ENCODE data around the gene NFATC1.

Gene NFATC1

GRCh38 chr18:79422022-79422782 lies 26.5 kb downstream of the NFATC1 start:
- Histone ChIP-seq H3K36me3 (ENCODE audit: control insufficient read depth in 1 of 2, insufficient read depth in 2 of 2, low read length in 2 of 2) (peaks cover 0 to 4% of the 10 kb centered on the region in 2 donors), H3K27me3 (ENCODE audit: low read depth, low read length) (no peaks in the 10 kb centered on the region), H3K9me3 (ENCODE audit: control insufficient read depth in 1 of 2, low read length in 2 of 2) (no peaks in the 10 kb centered on the region), H3K27ac (ENCODE audit: low read length) (no peak overlapping the region), H3K4me1 (ENCODE audit: control insufficient read depth in 1 of 2, insufficient read depth in 2 of 2, low read length in 2 of 2) (peaks cover 0 to 32% of the 10 kb centered on the region in 2 donors), H3K4me3 (ENCODE audit: low read depth in 1 of 2, low read length in 2 of 2) (no peak overlapping the region)

- Histone ChIP-seq H3K36me3 (ENCODE audit: control insufficient read depth in 1 of 2, insufficient read depth in 2 of 2, low read length in 2 of 2) (peaks cover 0 to 4% of the 10 kb centered on the region in 2 donors), H3K4me3 (ENCODE audit: low read depth in 1 of 2, low read length in 2 of 2) (no peak overlapping the region), H3K27me3 (ENCODE audit: low read depth, low read length) (no peaks in the 10 kb centered on the region), H3K9me3 (ENCODE audit: control insufficient read depth in 1 of 2, low read length in 2 of 2) (no peaks in the 10 kb centered on the region), H3K4me1 (ENCODE audit: control insufficient read depth in 1 of 2, insufficient read depth in 2 of 2, low read length in 2 of 2) (peaks cover 0 to 34% of the 10 kb centered on the region in 2 donors), H3K27ac (ENCODE audit: low read length) (no peak overlapping the region)
These were observed 27.0 kb downstream of the NFATC1 start for GRCh38 chr18:79422783-79423165.

- no peaks in the 10 kb centered on the region for H3K9me3 ChIP-seq (ENCODE audit: control insufficient read depth in 1 of 2, low read length in 2 of 2)
- no peaks in the 10 kb centered on the region for H3K27me3 ChIP-seq (ENCODE audit: low read depth, low read length)
- no peak overlapping the region for H3K4me3 ChIP-seq (ENCODE audit: low read depth in 1 of 2, low read length in 2 of 2)
- H3K36me3 ChIP-seq (ENCODE audit: control insufficient read depth in 1 of 2, insufficient read depth in 2 of 2, low read length in 2 of 2), result peaks cover 0 to 4% of the 10 kb centered on the region in 2 donors
- H3K4me1 ChIP-seq (ENCODE audit: control insufficient read depth in 1 of 2, insufficient read depth in 2 of 2, low read length in 2 of 2), result peaks cover 0 to 34% of the 10 kb centered on the region in 2 donors
- no peak overlapping the region for H3K27ac ChIP-seq (ENCODE audit: low read length)
These were observed 27.7 kb downstream of the NFATC1 start for GRCh38 chr18:79423211-79424007.

GRCh38 chr18:79424008-79424565 lies 28.4 kb downstream of the NFATC1 start:
- H3K4me3 ChIP-seq (ENCODE audit: low read depth in 1 of 2, low read length in 2 of 2), result no peak overlapping the region
- H3K27ac ChIP-seq (ENCODE audit: low read length), result no peak overlapping the region
- peaks cover 0 to 34% of the 10 kb centered on the region in 2 donors for H3K4me1 ChIP-seq (ENCODE audit: control insufficient read depth in 1 of 2, insufficient read depth in 2 of 2, low read length in 2 of 2)
- H3K9me3 ChIP-seq (ENCODE audit: control insufficient read depth in 1 of 2, low read length in 2 of 2), result no peaks in the 10 kb centered on the region
- peaks cover 0 to 4% of the 10 kb centered on the region in 2 donors for H3K36me3 ChIP-seq (ENCODE audit: control insufficient read depth in 1 of 2, insufficient read depth in 2 of 2, low read length in 2 of 2)
- H3K27me3 ChIP-seq (ENCODE audit: low read depth, low read length), result no peaks in the 10 kb centered on the region

GRCh38 chr18:79424880-79425568 lies 29.3 kb downstream of the NFATC1 start:
- no peaks in the 10 kb centered on the region for H3K9me3 ChIP-seq (ENCODE audit: control insufficient read depth in 1 of 2, low read length in 2 of 2)
- no peak overlapping the region for H3K4me3 ChIP-seq (ENCODE audit: low read depth in 1 of 2, low read length in 2 of 2)
- no peaks in the 10 kb centered on the region for H3K27me3 ChIP-seq (ENCODE audit: low read depth, low read length)
- peaks cover 0 to 4% of the 10 kb centered on the region in 2 donors for H3K36me3 ChIP-seq (ENCODE audit: control insufficient read depth in 1 of 2, insufficient read depth in 2 of 2, low read length in 2 of 2)
- peaks cover 0 to 34% of the 10 kb centered on the region in 2 donors for H3K4me1 ChIP-seq (ENCODE audit: control insufficient read depth in 1 of 2, insufficient read depth in 2 of 2, low read length in 2 of 2)
- no peak overlapping the region for H3K27ac ChIP-seq (ENCODE audit: low read length)

GRCh38 chr18:79425569-79425886 lies 29.8 kb downstream of the NFATC1 start:
- H3K27me3 ChIP-seq (ENCODE audit: low read depth, low read length), result no peaks in the 10 kb centered on the region
- H3K4me3 ChIP-seq (ENCODE audit: low read depth in 1 of 2, low read length in 2 of 2), result no peak overlapping the region
- H3K27ac ChIP-seq (ENCODE audit: low read length), result no peak overlapping the region
- H3K36me3 ChIP-seq (ENCODE audit: control insufficient read depth in 1 of 2, insufficient read depth in 2 of 2, low read length in 2 of 2), result peaks cover 0 to 2% of the 10 kb centered on the region in 2 donors
- peaks cover 0 to 34% of the 10 kb centered on the region in 2 donors for H3K4me1 ChIP-seq (ENCODE audit: control insufficient read depth in 1 of 2, insufficient read depth in 2 of 2, low read length in 2 of 2)
- no peaks in the 10 kb centered on the region for H3K9me3 ChIP-seq (ENCODE audit: control insufficient read depth in 1 of 2, low read length in 2 of 2)

- no peak overlapping the region for H3K27ac ChIP-seq (ENCODE audit: low read length)
- H3K36me3 ChIP-seq (ENCODE audit: control insufficient read depth in 1 of 2, insufficient read depth in 2 of 2, low read length in 2 of 2), result no peaks in the 10 kb centered on the region
These were observed 30.9 kb downstream of the NFATC1 start for GRCh38 chr18:79426376-79427300.

GRCh38 chr18:79427368-79428225 lies 31.9 kb downstream of the NFATC1 start:
- Histone ChIP-seq H3K9me3 (ENCODE audit: control insufficient read depth in 1 of 2, low read length in 2 of 2) (no peaks in the 10 kb centered on the region), H3K4me3 (ENCODE audit: low read depth in 1 of 2, low read length in 2 of 2) (no peak overlapping the region), H3K4me1 (ENCODE audit: control insufficient read depth in 1 of 2, insufficient read depth in 2 of 2, low read length in 2 of 2) (peaks cover 0 to 26% of the 10 kb centered on the region in 2 donors), H3K36me3 (ENCODE audit: control insufficient read depth in 1 of 2, insufficient read depth in 2 of 2, low read length in 2 of 2) (no peaks in the 10 kb centered on the region), H3K27ac (ENCODE audit: low read length) (no peak overlapping the region), H3K27me3 (ENCODE audit: low read depth, low read length) (no peaks in the 10 kb centered on the region)

More at GRCh38 chr18:79426376-79427300, 30.9 kb downstream of the NFATC1 start:
- H3K9me3 ChIP-seq (ENCODE audit: control insufficient read depth in 1 of 2, low read length in 2 of 2), result no peaks in the 10 kb centered on the region
- H3K4me3 ChIP-seq (ENCODE audit: low read depth in 1 of 2, low read length in 2 of 2), result peak overlapping the region in 1 of 2 donors; percentile 17
- H3K27me3 ChIP-seq (ENCODE audit: low read depth, low read length), result no peaks in the 10 kb centered on the region
- H3K4me1 ChIP-seq (ENCODE audit: control insufficient read depth in 1 of 2, insufficient read depth in 2 of 2, low read length in 2 of 2), result peaks cover 0 to 27% of the 10 kb centered on the region in 2 donors

GRCh38 chr18:79428287-79428686 lies 32.6 kb downstream of the NFATC1 start:
- no peak overlapping the region for H3K4me3 ChIP-seq (ENCODE audit: low read depth in 1 of 2, low read length in 2 of 2)
- H3K9me3 ChIP-seq (ENCODE audit: control insufficient read depth in 1 of 2, low read length in 2 of 2), result no peaks in the 10 kb centered on the region
- peaks cover 0 to under 1% of the 10 kb centered on the region in 2 donors for H3K36me3 ChIP-seq (ENCODE audit: control insufficient read depth in 1 of 2, insufficient read depth in 2 of 2, low read length in 2 of 2)
- H3K4me1 ChIP-seq (ENCODE audit: control insufficient read depth in 1 of 2, insufficient read depth in 2 of 2, low read length in 2 of 2), result peaks cover 0 to 19% of the 10 kb centered on the region in 2 donors
- no peak overlapping the region for H3K27ac ChIP-seq (ENCODE audit: low read length)
- no peaks in the 10 kb centered on the region for H3K27me3 ChIP-seq (ENCODE audit: low read depth, low read length)

- Histone ChIP-seq H3K27ac (ENCODE audit: low read length) (no peak overlapping the region), H3K9me3 (ENCODE audit: control insufficient read depth in 1 of 2, low read length in 2 of 2) (no peaks in the 10 kb centered on the region), H3K4me1 (ENCODE audit: control insufficient read depth in 1 of 2, insufficient read depth in 2 of 2, low read length in 2 of 2) (peaks cover 0 to 13% of the 10 kb centered on the region in 2 donors), H3K4me3 (ENCODE audit: low read depth in 1 of 2, low read length in 2 of 2) (no peak overlapping the region), H3K36me3 (ENCODE audit: control insufficient read depth in 1 of 2, insufficient read depth in 2 of 2, low read length in 2 of 2) (peaks cover 0 to 11% of the 10 kb centered on the region in 2 donors), H3K27me3 (ENCODE audit: low read depth, low read length) (no peaks in the 10 kb centered on the region)
These were observed 33.7 kb downstream of the NFATC1 start for GRCh38 chr18:79429381-79429780.
